Gastrocnemius medialis (tissue), 4 donors: ENCODE data around the gene SS18L1. TPM values are rescaled to one million over a fixed set of nuclear protein-coding genes. Genes with fewer than 3 reads are reported as not detected.

Source experiments
- ATAC-seq, 2 donors: fragments of 150-250 bp; one replicate each; pipeline ENCODE4 v1.9.1; 2016
- DNase-seq, 2 donors: peaks; one replicate each; pipeline ENCODE4 v3.0.0-alpha.2; 2019
- H3K27ac ChIP-seq, 4 donors: fragments of 200-600 bp; sonication (generic); 1 replicate in 1 of 4; 2 replicates in 3 of 4; pipeline ENCODE4 v1.5.1; 2016 to 2018; ENCODE audit warnings: mild to moderate bottlenecking in 2 of 4, moderate library complexity in 1 of 4
- H3K27me3 ChIP-seq, 3 donors: fragments of 200-600 bp; sonication (generic) in 2 of 3; 1 replicate in 1 of 3; 2 replicates in 2 of 3; pipeline versions ENCODE4 v1.5.1 to v1.6.0; 2016 to 2019; ENCODE audit warnings: mild to moderate bottlenecking in 1 of 3, moderate library complexity in 1 of 3
- H3K36me3 ChIP-seq, 2 donors: fragments of 200-600 bp; sonication (generic) in 1 of 2; one replicate each; pipeline ENCODE4 v1.5.1; 2017 to 2018
- H3K4me1 ChIP-seq, 2 donors: fragments of 200-600 bp; sonication (generic) in 1 of 2; one replicate each; pipeline ENCODE4 v1.5.1; 2016 to 2017; ENCODE audit warnings: mild to moderate bottlenecking in 2 of 2
- H3K4me3 ChIP-seq, 4 donors: fragments of 200-600 bp; sonication (generic) in 3 of 4; 1 replicate in 1 of 4; 2 replicates in 3 of 4; pipeline ENCODE4 v1.5.1; 2016 to 2019; ENCODE audit warnings: mild to moderate bottlenecking in 2 of 4
- H3K9me3 ChIP-seq, 3 donors: fragments of 200-600 bp; sonication (generic) in 2 of 3; 1 replicate in 1 of 3; 2 replicates in 2 of 3; pipeline ENCODE4 v1.5.1; 2016 to 2019
- CTCF ChIP-seq, 5 experiments: fragments of 450-650 bp in 3 of 5; fragments of 200-600 bp in 2 of 5; sonication (generic) in 2 of 5; IDR thresholded peaks in 4 of 5; conservative IDR thresholded peaks in 1 of 5; 1 replicate in 4 of 5; 2 replicates in 1 of 5; pipeline ENCODE4 v1.5.1; 2016 to 2019; ENCODE audit warnings: antibody characterized with exemption in 5 of 5, mild to moderate bottlenecking in 3 of 5, moderate library complexity in 3 of 5
- POLR2A ChIP-seq, 2 donors: fragments of 450-650 bp; IDR thresholded peaks; one replicate each; pipeline ENCODE4 v1.6.1; 2017; ENCODE audit warnings: antibody characterized with exemption in 2 of 2, mild to moderate bottlenecking in 2 of 2, moderate library complexity in 2 of 2
- in situ Hi-C, 4 donors: fragments of 200-750 bp; cut with MboI; loops; one replicate each; pipeline versions ENCODE4 v1.15.0 to v1.8.0; 2017; ENCODE audit warnings: low sequenced_read_pairs in 4 of 4
- intact Hi-C: fragments of 100-400 bp; cut with DNase I; formaldehyde crosslinking; loops from one replicate; pipeline ENCODE4 v1.15.1; 2023; ENCODE audit warnings: low total_unique reads
- total RNA-seq, 4 donors: library from RNA; depleted of rRNA; stranded (reverse); fragments of >200 nt; gene quantifications; one replicate each; pipeline versions ENCODE4 v1.1.0 to v1.2.3, GENCODE V29; 2016

SS18L1 gene
- total RNA-seq, 4 donors from 2014 or later = 11.5 to 31.8 (median 16.9) TPM

GRCh38 chr20:62119591-62120364 is 23.8 kb upstream of the SS18L1 start:
- Histone ChIP-seq H3K36me3 (peaks cover 0 to 4% of the 10 kb centered on the region in 2 donors), H3K4me1 (peaks cover 45 to 56% of the 10 kb centered on the region in 2 donors), H3K4me3 (no peak overlapping the region), H3K27ac (peak overlapping the region; percentile 95 to 98 (median 96)), H3K9me3 (no peaks in the 10 kb centered on the region), H3K27me3 (no peaks in the 10 kb centered on the region)
- in situ Hi-C loops (loop anchor here in 2 of 4 donors (5.0 to 10.0 kb wide), 2 partner anchors 42 to 55 kb away; partner anchors contain the start of gene TAF4 (in 1 of the 2)), intact Hi-C loops (loop anchor here (2.0 kb wide), 1 partner anchor 109 kb away; no protein-coding TSS in a partner anchor)
- TF ChIP-seq POLR2A (IDR thresholded peaks at IDR 0.05) (peak; percentile 28 to 51), CTCF (IDR thresholded peaks at IDR 0.05 in 4 of 5, conservative IDR thresholded peaks at IDR 0.05 in 1 of 5) (no peak)
- DNase-seq = peak; percentile 58 to 86
- ATAC-seq = peak; percentile 3 to 39

- Histone ChIP-seq H3K36me3 (peaks cover 0 to 10% of the 10 kb centered on the region in 2 donors), H3K27me3 (no peaks in the 10 kb centered on the region), H3K4me3 (no peak overlapping the region), H3K9me3 (no peaks in the 10 kb centered on the region), H3K4me1 (peaks cover 45 to 56% of the 10 kb centered on the region in 2 donors), H3K27ac (peak overlapping the region; percentile 95 to 98 (median 96))
- ATAC-seq (no peak), DNase-seq (no peak)
- intact Hi-C loops = no loop called here
- TF ChIP-seq POLR2A (IDR thresholded peaks at IDR 0.05) (no peak), CTCF (IDR thresholded peaks at IDR 0.05 in 4 of 5, conservative IDR thresholded peaks at IDR 0.05 in 1 of 5) (no peak)
- in situ Hi-C loops = loop anchor here in 1 of 4 donors (10.0 kb wide), 1 partner anchor 56 kb away; the partner anchor contains the start of gene TAF4
These were observed 23.2 kb upstream of the SS18L1 start for GRCh38 chr20:62120365-62120762.

- Histone ChIP-seq H3K27me3 (no peaks in the 10 kb centered on the region), H3K9me3 (no peaks in the 10 kb centered on the region), H3K4me1 (peaks cover 45 to 56% of the 10 kb centered on the region in 2 donors), H3K36me3 (peaks cover 0 to 18% of the 10 kb centered on the region in 2 donors), H3K4me3 (peak overlapping the region; percentile 60 to 86 (median 72)), H3K27ac (peak overlapping the region; percentile 95 to 98 (median 96))
- in situ Hi-C loops (loop anchor here in 1 of 4 donors (10.0 kb wide), 1 partner anchor 56 kb away; the partner anchor contains the start of gene TAF4), intact Hi-C loops (loop anchor here (1.0 kb wide), 1 partner anchor 55 kb away; no protein-coding TSS in a partner anchor)
- TF ChIP-seq CTCF (IDR thresholded peaks at IDR 0.05 in 4 of 5, conservative IDR thresholded peaks at IDR 0.05 in 1 of 5) = no peak
- TF ChIP-seq POLR2A (IDR thresholded peaks at IDR 0.05) = peak; percentile 91 to 93
- peak; percentile 5 to 13 for ATAC-seq
- peak; percentile 31 to 52 for DNase-seq
These were observed 22.4 kb upstream of the SS18L1 start for GRCh38 chr20:62120990-62121775.

GRCh38 chr20:62121776-62122653 is 21.6 kb upstream of the SS18L1 start, which contains the start of gene LSM14B:
TSS of gene LSM14B (plus strand) at chr20:62122475. CDS start at chr20:62122667, 192 bp downstream.
- H3K4me1 ChIP-seq = peaks cover 45 to 56% of the 10 kb centered on the region in 2 donors
- DNase-seq (peak; percentile 92 to 96), ATAC-seq (peak; percentile 68 to 71)
- peaks cover 0 to 26% of the 10 kb centered on the region in 2 donors for H3K36me3 ChIP-seq
- TF ChIP-seq POLR2A (IDR thresholded peaks at IDR 0.05) (peak; percentile 83 to 86), CTCF (IDR thresholded peaks at IDR 0.05 in 4 of 5, conservative IDR thresholded peaks at IDR 0.05 in 1 of 5) (peak in 1 of 5 experiments; percentile 21)
- intact Hi-C loops = loop anchor here (1.0 to 2.0 kb wide), 4 partner anchors 21 to 116 kb away; partner anchors contain the start of genes MTG2, OSBPL2, PSMA7 and SS18L1
- no peaks in the 10 kb centered on the region for H3K9me3 ChIP-seq
- in situ Hi-C loops = loop anchor here in 1 of 4 donors (10.0 kb wide), 1 partner anchor 57 kb away; the partner anchor contains the start of gene TAF4
- H3K27me3 ChIP-seq = no peaks in the 10 kb centered on the region
- H3K27ac ChIP-seq = peak within 1 kb of the TSS; percentile 95 to 98 (median 96)
- peak within 1 kb of the TSS; percentile 69 to 86 (median 74) for H3K4me3 ChIP-seq
